ENCODE results near the gene PEX10.

Gene PEX10

DNA sequence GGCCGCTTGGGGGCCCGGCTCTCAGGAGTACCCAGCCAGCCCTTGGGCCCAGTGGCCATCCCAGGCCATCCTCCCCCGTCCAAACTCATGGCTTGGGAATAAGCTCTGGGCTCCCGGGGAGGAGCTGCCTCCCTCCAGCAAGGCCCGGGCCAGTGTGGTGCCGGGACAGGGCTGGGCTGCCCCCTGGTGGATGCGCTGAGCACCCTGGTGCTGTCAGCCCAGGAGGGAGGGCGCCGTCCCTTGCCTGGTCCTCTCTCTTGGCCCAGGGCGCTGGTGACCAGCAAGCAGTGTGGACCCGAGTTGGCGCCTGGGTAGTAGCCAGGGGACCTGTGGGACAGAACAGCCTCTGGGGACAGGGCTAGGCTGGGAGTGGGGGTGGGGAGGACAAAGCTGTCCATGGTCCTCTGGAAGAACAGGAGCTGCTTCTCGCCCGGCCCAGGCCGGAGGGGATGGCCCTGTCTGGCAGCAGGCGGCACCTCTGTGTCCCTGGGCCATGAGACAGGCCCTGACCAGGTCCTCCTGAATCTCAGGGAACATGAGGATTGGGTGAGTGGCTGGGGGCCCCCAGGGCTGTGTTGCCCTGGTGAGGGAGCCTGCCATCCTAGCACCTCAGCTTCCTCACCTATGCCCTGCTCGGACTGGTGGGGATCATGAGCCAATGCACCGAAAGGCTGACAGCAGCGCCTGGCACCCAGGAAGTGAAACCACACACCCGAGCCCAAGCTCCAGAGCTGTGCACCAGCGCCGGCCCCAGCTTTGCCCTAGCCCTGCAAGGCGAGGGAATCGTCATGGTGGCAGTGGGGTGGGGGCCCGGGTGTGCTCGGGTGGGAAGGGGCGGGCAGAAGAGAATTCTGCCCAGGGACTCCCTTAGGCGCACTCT lies 30.4 kb downstream of the PEX10 start:
- Histone ChIP-seq H3K4me3 (ENCODE audit: low read depth, low read length) (no peak overlapping the region), H3K4me1 (ENCODE audit: control insufficient read depth, insufficient read depth, low read length) (no peaks in the 10 kb centered on the region), H3K9me3 (ENCODE audit: control insufficient read depth, insufficient read depth, low read length) (no peaks in the 10 kb centered on the region), H3K9ac (ENCODE audit: low read depth, low read length) (no peak overlapping the region), H3K36me3 (ENCODE audit: control insufficient read depth, insufficient read depth, low read length) (no peaks in the 10 kb centered on the region), H3K27me3 (ENCODE audit: control insufficient read depth, insufficient read depth, low read length) (no peaks in the 10 kb centered on the region)

GRCh38 chr1:2380816-2381591 lies 31.4 kb downstream of the PEX10 start:
- H3K27me3 ChIP-seq (ENCODE audit: control insufficient read depth, insufficient read depth, low read length): no peaks in the 10 kb centered on the region

DNA sequence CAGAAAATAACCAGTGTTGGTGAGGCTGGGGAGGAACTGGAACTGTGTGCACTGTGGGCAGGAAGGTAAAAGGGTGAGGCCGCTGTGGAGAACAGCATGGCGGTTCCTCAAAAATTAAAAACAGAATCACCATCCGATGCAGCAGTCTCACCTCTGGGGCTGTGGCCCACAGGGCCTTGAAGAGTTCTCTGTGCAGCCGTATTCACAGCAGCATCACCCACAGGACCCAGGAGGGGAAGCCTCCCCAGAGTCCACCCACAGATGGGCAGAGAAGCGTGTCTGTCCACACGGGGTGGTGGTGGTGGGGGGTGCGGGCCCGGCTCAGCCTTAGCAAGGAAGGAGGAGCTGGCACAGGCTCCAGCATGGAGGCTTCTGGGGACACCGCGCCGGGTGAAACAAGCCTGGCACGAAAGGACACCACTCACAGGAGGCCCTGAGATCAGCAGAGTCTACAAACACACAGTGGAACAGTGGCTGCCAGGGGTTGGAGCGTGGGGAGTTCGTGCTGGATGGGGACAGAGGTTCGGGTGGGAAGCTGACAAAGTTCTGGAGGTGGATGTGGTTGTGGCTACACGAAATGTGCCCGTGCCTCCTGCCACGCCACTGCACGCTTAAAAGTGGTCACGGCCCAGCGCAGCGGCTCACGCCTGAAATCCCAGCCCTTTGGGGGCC lies 32.5 kb downstream of the PEX10 start:
- no peak overlapping the region for H3K9ac ChIP-seq (ENCODE audit: low read depth, low read length)
- no peaks in the 10 kb centered on the region for H3K4me1 ChIP-seq (ENCODE audit: control insufficient read depth, insufficient read depth, low read length)
- no peaks in the 10 kb centered on the region for H3K27me3 ChIP-seq (ENCODE audit: control insufficient read depth, insufficient read depth, low read length)

More at GRCh38 chr1:2380816-2381591, 31.4 kb downstream of the PEX10 start:
- no peaks in the 10 kb centered on the region for H3K9me3 ChIP-seq (ENCODE audit: control insufficient read depth, insufficient read depth, low read length)
- H3K9ac ChIP-seq (ENCODE audit: low read depth, low read length): no peak overlapping the region
- H3K36me3 ChIP-seq (ENCODE audit: control insufficient read depth, insufficient read depth, low read length): no peaks in the 10 kb centered on the region
- H3K4me1 ChIP-seq (ENCODE audit: control insufficient read depth, insufficient read depth, low read length): no peaks in the 10 kb centered on the region
- H3K4me3 ChIP-seq (ENCODE audit: low read depth, low read length): no peak overlapping the region

DNA sequence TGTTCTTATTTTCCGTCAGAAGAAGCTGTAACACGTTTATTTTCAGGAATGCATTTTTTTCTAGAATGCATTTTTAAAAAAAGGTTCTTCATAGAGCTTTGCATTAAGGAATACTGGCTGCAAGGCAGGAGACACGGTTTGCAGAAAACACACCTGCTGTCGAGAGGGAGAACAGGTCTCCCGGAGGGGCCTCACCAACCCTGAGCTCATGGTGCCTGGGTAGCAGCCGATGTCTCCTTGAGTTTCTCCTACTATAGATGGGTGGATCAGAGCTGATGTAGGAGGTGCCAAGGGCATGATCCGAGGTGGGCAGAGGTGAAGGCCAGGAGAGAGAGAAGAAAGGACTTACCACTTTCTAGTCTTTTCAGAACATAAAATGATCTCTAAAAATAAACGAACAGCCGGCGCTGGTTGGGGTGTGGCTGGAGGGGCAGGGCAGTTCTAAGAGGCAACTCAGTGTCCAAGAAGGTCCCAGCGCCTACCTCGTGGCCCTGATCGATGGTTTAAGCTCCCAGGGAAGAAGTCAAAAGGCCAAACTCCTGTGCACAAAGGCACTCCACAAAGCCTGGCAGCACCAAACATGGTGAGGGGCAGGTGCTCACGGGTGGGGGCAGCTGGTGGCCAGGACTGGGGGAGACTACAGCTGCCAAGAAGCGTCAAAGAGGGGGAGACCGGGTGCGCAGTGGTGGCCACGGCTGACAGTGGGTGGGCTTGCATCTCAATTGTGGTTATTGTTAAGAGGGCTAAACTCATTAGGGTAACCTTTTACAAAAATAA lies 33.2 kb downstream of the PEX10 start:
- Histone ChIP-seq H3K4me1 (ENCODE audit: control insufficient read depth, insufficient read depth, low read length) (no peaks in the 10 kb centered on the region), H3K36me3 (ENCODE audit: control insufficient read depth, insufficient read depth, low read length) (no peaks in the 10 kb centered on the region), H3K9me3 (ENCODE audit: control insufficient read depth, insufficient read depth, low read length) (no peaks in the 10 kb centered on the region), H3K27me3 (ENCODE audit: control insufficient read depth, insufficient read depth, low read length) (no peaks in the 10 kb centered on the region), H3K9ac (ENCODE audit: low read depth, low read length) (no peak overlapping the region), H3K4me3 (ENCODE audit: low read depth, low read length) (no peak overlapping the region)

More for the DNA sequence above, 32.5 kb downstream of the PEX10 start:
- H3K9me3 ChIP-seq (ENCODE audit: control insufficient read depth, insufficient read depth, low read length): no peaks in the 10 kb centered on the region
- H3K36me3 ChIP-seq (ENCODE audit: control insufficient read depth, insufficient read depth, low read length): no peaks in the 10 kb centered on the region
- H3K4me3 ChIP-seq (ENCODE audit: low read depth, low read length): no peak overlapping the region

DNA sequence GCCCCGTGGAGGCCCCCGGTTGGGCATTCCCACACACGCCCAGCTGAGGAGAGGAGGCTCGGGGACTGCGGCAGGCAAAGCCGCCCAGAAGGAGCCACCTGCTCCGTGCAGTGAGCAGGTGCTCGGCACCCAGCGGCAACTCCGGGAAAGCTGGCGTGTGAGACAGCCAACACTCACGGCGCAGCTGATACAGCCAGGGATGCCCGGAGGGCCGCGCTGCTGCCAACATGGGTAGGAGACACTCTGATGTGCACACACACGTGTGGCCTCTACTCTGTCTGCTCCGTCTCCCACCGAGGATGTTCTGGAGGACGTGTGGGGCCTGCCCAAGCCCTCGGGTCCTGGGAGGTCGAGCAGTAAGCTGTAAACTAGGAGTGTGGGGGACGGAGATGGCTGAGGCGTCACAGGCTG lies 33.9 kb downstream of the PEX10 start:
- Histone ChIP-seq H3K9me3 (ENCODE audit: control insufficient read depth, insufficient read depth, low read length) (no peaks in the 10 kb centered on the region), H3K9ac (ENCODE audit: low read depth, low read length) (no peak overlapping the region), H3K27me3 (ENCODE audit: control insufficient read depth, insufficient read depth, low read length) (no peaks in the 10 kb centered on the region), H3K4me3 (ENCODE audit: low read depth, low read length) (no peak overlapping the region), H3K4me1 (ENCODE audit: control insufficient read depth, insufficient read depth, low read length) (no peaks in the 10 kb centered on the region), H3K36me3 (ENCODE audit: control insufficient read depth, insufficient read depth, low read length) (no peaks in the 10 kb centered on the region)

- Histone ChIP-seq H3K4me3 (ENCODE audit: low read depth, low read length) (no peak overlapping the region), H3K36me3 (ENCODE audit: control insufficient read depth, insufficient read depth, low read length) (no peaks in the 10 kb centered on the region), H3K4me1 (ENCODE audit: control insufficient read depth, insufficient read depth, low read length) (no peaks in the 10 kb centered on the region), H3K27me3 (ENCODE audit: control insufficient read depth, insufficient read depth, low read length) (no peaks in the 10 kb centered on the region), H3K9me3 (ENCODE audit: control insufficient read depth, insufficient read depth, low read length) (no peaks in the 10 kb centered on the region), H3K9ac (ENCODE audit: low read depth, low read length) (no peak overlapping the region)
These were observed 34.5 kb downstream of the PEX10 start for GRCh38 chr1:2377751-2378440.

DNA sequence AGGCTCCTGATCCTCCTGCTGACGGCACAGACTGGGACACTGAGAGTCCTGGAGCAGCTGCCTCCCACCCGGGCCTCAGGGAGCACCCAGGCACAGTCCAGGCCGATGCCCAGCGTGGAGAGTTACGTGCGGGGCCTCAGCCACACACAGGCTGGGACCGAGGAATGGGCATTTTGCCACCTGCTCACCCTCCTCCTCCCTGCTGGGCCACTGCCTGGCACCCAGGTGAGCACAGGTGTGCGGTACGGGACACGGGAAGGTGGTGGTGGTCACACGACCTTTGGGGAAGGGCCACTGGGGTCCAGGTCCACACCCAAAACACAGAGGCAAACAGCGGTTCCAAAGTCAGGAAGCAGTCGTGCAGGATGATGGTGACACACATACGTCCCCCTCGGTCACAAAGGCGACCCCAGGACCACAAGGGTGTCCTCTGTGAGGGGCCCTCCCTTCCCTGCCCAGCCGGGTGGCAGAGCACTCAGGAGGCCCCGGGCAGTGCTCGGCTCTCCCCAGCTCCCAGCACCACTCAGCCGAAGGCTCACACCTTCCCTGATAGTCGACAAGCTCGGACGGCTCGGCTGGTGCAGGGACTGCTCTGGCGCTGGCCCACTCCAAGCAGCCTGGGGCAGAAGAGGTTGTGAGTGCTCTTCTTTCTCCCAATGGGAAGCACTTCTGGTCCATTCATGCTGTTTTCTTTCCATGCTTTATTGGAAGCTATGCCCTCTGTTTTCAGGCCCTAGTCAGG lies 35.3 kb downstream of the PEX10 start:
- Histone ChIP-seq H3K4me1 (ENCODE audit: control insufficient read depth, insufficient read depth, low read length) (no peaks in the 10 kb centered on the region), H3K9ac (ENCODE audit: low read depth, low read length) (no peak overlapping the region), H3K27me3 (ENCODE audit: control insufficient read depth, insufficient read depth, low read length) (no peaks in the 10 kb centered on the region), H3K4me3 (ENCODE audit: low read depth, low read length) (no peak overlapping the region), H3K9me3 (ENCODE audit: control insufficient read depth, insufficient read depth, low read length) (no peaks in the 10 kb centered on the region), H3K36me3 (ENCODE audit: control insufficient read depth, insufficient read depth, low read length) (no peaks in the 10 kb centered on the region)

DNA sequence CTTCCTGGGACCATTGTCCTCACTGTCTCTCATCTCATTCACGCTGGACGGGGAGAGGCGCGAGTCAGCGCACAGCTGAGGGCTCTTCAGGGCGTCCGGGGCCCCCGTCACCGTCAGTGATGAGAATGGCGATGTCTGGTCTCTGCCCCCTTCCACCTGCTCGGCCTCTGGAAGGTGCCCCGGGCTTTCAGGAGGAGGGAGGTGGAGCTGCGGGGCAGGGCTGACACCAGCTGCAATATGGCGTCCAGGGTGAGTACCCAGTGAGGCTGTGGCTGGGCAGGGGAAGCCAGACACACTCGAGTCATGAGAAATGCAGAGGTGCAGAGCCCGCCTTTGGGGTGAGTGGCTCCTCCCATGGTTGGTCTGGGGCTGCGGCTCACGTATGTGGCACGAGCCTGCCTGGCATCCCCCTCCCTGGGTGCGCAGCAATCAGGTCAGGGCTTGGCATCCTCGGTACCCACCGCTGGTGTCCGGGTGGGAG lies 36.1 kb downstream of the PEX10 start:
- Histone ChIP-seq H3K4me1 (ENCODE audit: control insufficient read depth, insufficient read depth, low read length) (no peaks in the 10 kb centered on the region), H3K27me3 (ENCODE audit: control insufficient read depth, insufficient read depth, low read length) (no peaks in the 10 kb centered on the region), H3K4me3 (ENCODE audit: low read depth, low read length) (no peak overlapping the region), H3K9me3 (ENCODE audit: control insufficient read depth, insufficient read depth, low read length) (no peaks in the 10 kb centered on the region), H3K36me3 (ENCODE audit: control insufficient read depth, insufficient read depth, low read length) (no peaks in the 10 kb centered on the region), H3K9ac (ENCODE audit: low read depth, low read length) (no peak overlapping the region)

DNA sequence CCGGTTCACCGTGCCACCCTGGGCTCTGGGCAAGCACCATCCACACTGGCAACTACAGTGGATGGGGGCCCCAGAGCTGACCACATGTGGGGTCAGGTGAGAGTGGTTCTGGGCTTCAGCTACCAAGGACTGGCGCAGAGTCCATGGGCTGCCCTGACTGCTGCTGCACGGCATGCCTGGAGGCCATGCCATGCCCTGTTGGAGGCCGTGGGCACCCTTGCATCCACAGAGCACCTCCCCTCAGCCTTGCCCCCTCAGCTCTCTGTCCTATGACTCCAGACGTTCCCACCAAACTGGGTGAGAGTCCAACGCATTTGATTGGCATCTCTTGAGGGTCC lies 36.5 kb downstream of the PEX10 start:
- no peak overlapping the region for H3K9ac ChIP-seq (ENCODE audit: low read depth, low read length)
- no peaks in the 10 kb centered on the region for H3K36me3 ChIP-seq (ENCODE audit: control insufficient read depth, insufficient read depth, low read length)
- no peaks in the 10 kb centered on the region for H3K9me3 ChIP-seq (ENCODE audit: control insufficient read depth, insufficient read depth, low read length)
- H3K27me3 ChIP-seq (ENCODE audit: control insufficient read depth, insufficient read depth, low read length): no peaks in the 10 kb centered on the region
- H3K4me1 ChIP-seq (ENCODE audit: control insufficient read depth, insufficient read depth, low read length): no peaks in the 10 kb centered on the region
- no peak overlapping the region for H3K4me3 ChIP-seq (ENCODE audit: low read depth, low read length)

DNA sequence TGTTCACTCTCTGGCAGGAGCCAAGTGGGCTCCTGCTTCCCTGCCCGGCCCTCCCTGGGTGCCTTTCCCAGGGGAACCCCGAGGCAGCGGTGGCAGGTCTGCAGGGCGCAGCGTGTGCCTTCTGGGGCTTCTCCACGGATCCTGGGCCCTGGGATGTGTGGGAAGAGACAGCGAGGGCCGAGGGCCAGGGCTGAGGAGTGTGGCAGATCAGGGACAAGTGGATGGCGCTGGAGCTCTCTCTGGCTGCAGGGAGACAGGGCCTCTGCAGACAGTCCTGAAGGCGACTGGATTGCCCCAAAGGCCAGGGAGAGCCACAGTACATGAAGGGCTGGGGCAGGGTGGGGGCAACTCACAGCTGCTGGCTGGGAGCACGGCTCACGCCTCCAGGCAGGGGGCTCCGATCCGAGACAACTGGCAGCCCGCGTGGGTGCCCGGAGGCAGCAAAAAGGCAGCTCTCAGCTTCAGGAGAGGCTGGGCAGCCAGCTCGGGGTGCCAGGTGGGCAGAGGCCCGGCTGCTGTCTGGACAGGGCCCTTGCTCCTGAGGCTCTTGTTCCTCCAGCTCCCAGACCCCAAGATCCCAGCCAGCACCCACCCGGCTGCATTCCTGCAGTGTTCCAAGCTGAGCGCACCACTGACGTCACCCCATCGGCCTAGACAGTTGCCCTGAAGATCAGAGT lies 37.0 kb downstream of the PEX10 start:
- no peaks in the 10 kb centered on the region for H3K9me3 ChIP-seq (ENCODE audit: control insufficient read depth, insufficient read depth, low read length)
- H3K27me3 ChIP-seq (ENCODE audit: control insufficient read depth, insufficient read depth, low read length): no peaks in the 10 kb centered on the region
- H3K4me3 ChIP-seq (ENCODE audit: low read depth, low read length): no peak overlapping the region
- no peaks in the 10 kb centered on the region for H3K36me3 ChIP-seq (ENCODE audit: control insufficient read depth, insufficient read depth, low read length)
- H3K4me1 ChIP-seq (ENCODE audit: control insufficient read depth, insufficient read depth, low read length): no peaks in the 10 kb centered on the region
- no peak overlapping the region for H3K9ac ChIP-seq (ENCODE audit: low read depth, low read length)
